Psoas muscle (tissue), 8 donors: Measurements from ENCODE around the gene SARS1. TPM values are rescaled to one million over a fixed set of nuclear protein-coding genes. Genes with fewer than 3 reads are reported as not detected.

ENCODE experiments used
- ATAC-seq, 4 donors: fragments of 200-7000 bp; cut with Tn5 transposase; one replicate each; pipeline ENCODE4 v1.9.1; 2020; ENCODE audit warnings: moderate library complexity in 3 of 4, mild to moderate bottlenecking in 2 of 4
- DNase-seq, 2 donors: peaks; one replicate each; pipeline ENCODE4 v3.0.0-alpha.2; 2020
- H3K27ac ChIP-seq: fragments of 200-600 bp; one replicate; pipeline ENCODE4 v1.8.0; 2022
- H3K27me3 ChIP-seq, 3 donors: fragments of 200-600 bp in 1 of 3; one replicate each; pipeline versions ENCODE4 v1.6.1 to v1.8.0; 2013 to 2022; ENCODE audit warnings: low read length in 2 of 3, mild to moderate bottlenecking in 2 of 3, moderate library complexity in 1 of 3; ENCODE audit not compliant: insufficient read depth in 3 of 3
- H3K36me3 ChIP-seq, 2 donors: fragments of 200-600 bp in 1 of 2; one replicate each; pipeline versions ENCODE4 v1.6.1 to v1.8.0; 2013 to 2022; ENCODE audit warnings: low read depth in 1 of 2, mild to moderate bottlenecking in 1 of 2, moderate library complexity in 1 of 2; ENCODE audit not compliant: insufficient read depth in 1 of 2
- H3K4me1 ChIP-seq: fragments of 200-600 bp; one replicate; pipeline ENCODE4 v1.8.0; 2022
- H3K4me3 ChIP-seq: fragments of 200-600 bp; one replicate; pipeline ENCODE4 v1.8.0; 2022; ENCODE audit warnings: mild to moderate bottlenecking
- H3K9me3 ChIP-seq: fragments of 200-600 bp; one replicate; pipeline ENCODE4 v1.8.0; 2022
- CTCF ChIP-seq: fragments of 200-600 bp; IDR thresholded peaks from one replicate; pipeline ENCODE4 v1.8.0; 2022; ENCODE audit warnings: antibody characterized with exemption
- WGBS, 3 donors: extraction: QIAGEN DNeasy Blood & Tissue Kit; methylation state at CpG; one replicate each; pipeline versions ENCODE4 v1.1.6 to v1.1.7; 2013; 5-methylcytosine and 5-hydroxymethylcytosine counted together
- intact Hi-C, 2 donors: fragments of 100-400 bp; cut with DNase I; formaldehyde crosslinking; loops; one replicate each; pipeline versions ENCODE4 v1.11.0 to v1.14.2; 2022
- polyA plus RNA-seq, 3 donors: library from polyadenylated mRNA; stranded (reverse); fragments of 200-250 nt; gene quantifications; one replicate each; pipeline ENCODE4 v1.2.3, GENCODE V29; 2013
- total RNA-seq, 4 donors: library from RNA; stranded (reverse); fragmentation: NEBNext Ultra II Directional in 2 of 4; extraction: Animal tissue kit (Norgen Biotek cat#: 25700) in 2 of 4; gene quantifications; one replicate each; pipeline versions ENCODE4 v1.2.1 to v1.2.4, GENCODE V29; 2021 to 2023
- donor health status: healthy with polysubstance abuse.
- donor health status: DM: no; HTN: no; CAD: no; lungs with moderate emphysema.
- donor health status: Bipolar disorder and iron deficiency.
- donor health status: healthy.
- donor health status: DM: yes; HTN: yes; CAD: no.
- donor health status: DM: no; HTN: no; CAD: no.
- donor health status: DM: no; HTN: no; CAD: no.
- donor health status: DM: yes; HTN: yes; CAD: no.

The SARS1 gene
- total and polyA plus RNA-seq, 7 donors = 76.4 to 155 (median 149) TPM

DNA sequence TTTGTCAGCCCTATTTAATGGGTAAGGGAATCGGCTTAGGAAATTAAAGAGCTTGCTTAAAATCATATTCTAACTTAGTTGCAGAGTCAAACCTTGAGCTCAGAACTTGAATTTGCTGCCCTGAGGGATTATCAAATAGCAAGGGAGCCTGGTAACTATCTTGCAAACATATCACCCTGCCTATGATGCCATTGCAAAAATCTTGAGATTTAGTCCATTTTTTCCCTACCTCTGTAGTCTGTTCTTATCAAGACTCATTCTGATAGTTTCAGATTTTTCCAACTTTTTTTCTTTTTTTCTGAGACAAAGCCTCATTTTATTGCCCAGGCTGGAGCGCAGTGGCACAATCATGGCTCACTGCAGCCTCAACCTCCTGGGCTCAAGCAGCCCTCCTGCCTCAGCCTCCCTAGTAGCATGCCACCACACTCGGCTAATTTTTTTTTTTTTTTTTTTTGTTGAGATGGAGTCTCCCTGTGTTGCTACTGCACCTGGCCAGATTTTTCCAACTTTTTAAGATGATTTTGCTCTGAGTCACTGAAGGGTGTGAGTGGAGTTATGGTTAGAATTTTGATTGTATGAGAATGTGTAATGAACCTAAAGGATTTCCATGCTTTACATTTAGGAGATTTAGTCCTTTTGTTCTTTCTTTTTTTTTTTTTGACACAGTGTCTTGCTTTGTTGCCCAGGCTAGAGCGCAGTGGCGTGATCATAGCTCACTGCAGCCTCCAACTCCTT, 12.2 kb downstream of the SARS1 start:
- H3K9me3 ChIP-seq = no peaks in the 10 kb centered on the region
- TF ChIP-seq CTCF = no peak
- ATAC-seq (no peak), DNase-seq (no peak)
- peaks cover 11 to 64% of the 10 kb centered on the region in 2 donors for H3K36me3 ChIP-seq
- intact Hi-C loops = no loop called here
- 90 to 97% (median 95%) methylated on average over 5 of the region's 5 CpGs for WGBS, 3 donors
- H3K4me3 ChIP-seq = no peak overlapping the region
- no peaks in the 10 kb centered on the region for H3K4me1 ChIP-seq
- no peak overlapping the region for H3K27ac ChIP-seq
- H3K27me3 ChIP-seq = no peaks in the 10 kb centered on the region

- no peaks in the 10 kb centered on the region for H3K4me1 ChIP-seq
- WGBS, 3 donors = 92 to 97% (median 93%) methylated on average over 3 of the region's 3 CpGs
- no peak overlapping the region for H3K4me3 ChIP-seq
- H3K27ac ChIP-seq = no peak overlapping the region
- intact Hi-C loops = no loop called here
- no peaks in the 10 kb centered on the region for H3K9me3 ChIP-seq
- ATAC-seq (no peak), DNase-seq (no peak)
- no peak for TF ChIP-seq CTCF
- H3K27me3 ChIP-seq = no peaks in the 10 kb centered on the region
- peaks cover 14 to 79% of the 10 kb centered on the region in 2 donors for H3K36me3 ChIP-seq
Measured at GRCh38 chr1:109228167-109228566, 14.4 kb downstream of the SARS1 start.

DNA sequence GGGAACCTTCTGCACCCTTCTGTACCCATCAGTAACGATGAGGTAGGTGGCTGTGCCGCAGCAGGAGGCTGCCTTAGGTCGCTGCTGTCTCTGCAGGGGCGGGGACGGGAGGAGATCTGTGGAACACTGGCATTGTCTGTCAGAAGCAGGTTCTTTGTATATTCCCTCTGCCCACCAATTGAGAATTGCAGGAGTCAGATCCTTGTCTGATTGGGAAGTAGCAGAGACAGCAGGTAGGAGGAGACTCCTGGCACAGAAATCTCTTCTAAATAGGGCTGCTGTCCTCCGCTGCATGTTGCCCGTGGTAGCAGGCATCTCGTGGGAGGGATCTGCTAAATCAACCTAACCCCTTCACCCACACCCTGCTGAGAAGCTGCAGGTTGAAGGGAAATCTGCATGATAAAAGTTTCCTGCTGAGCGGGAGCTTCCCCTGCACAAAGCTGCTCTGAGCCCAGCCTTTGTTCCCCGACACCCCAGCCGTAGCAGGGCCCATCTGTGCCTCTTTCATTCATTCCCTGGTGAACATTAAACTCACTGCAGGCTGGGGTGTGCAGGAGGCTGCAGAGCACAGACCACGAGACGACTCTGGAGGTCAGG, 15.9 kb downstream of the SARS1 start:
- no peaks in the 10 kb centered on the region for H3K27me3 ChIP-seq
- ATAC-seq (no peak), DNase-seq (no peak)
- H3K36me3 ChIP-seq = peaks cover 14 to 81% of the 10 kb centered on the region in 2 donors
- 66 to 75% (median 70%) methylated on average over 13 of the region's 13 CpGs for WGBS, 3 donors
- intact Hi-C loops = no loop called here
- no peak for TF ChIP-seq CTCF
- no peaks in the 10 kb centered on the region for H3K9me3 ChIP-seq
- H3K27ac ChIP-seq = no peak overlapping the region
- no peaks in the 10 kb centered on the region for H3K4me1 ChIP-seq
- H3K4me3 ChIP-seq = no peak overlapping the region

GRCh38 chr1:109231066-109231465, 17.3 kb downstream of the SARS1 start:
- Histone ChIP-seq H3K4me1 (no peaks in the 10 kb centered on the region), H3K4me3 (no peak overlapping the region), H3K27me3 (no peaks in the 10 kb centered on the region), H3K36me3 (peaks cover 18 to 92% of the 10 kb centered on the region in 2 donors), H3K27ac (no peak overlapping the region), H3K9me3 (no peaks in the 10 kb centered on the region)
- DNase-seq (no peak), ATAC-seq (no peak)
- intact Hi-C loops = no loop called here
- WGBS, 3 donors = 81 to 85% (median 84%) methylated on average over 3 of the region's 3 CpGs
- no peak for TF ChIP-seq CTCF
